Liver (tissue), 9 donors: Measurements from ENCODE around the gene RPS19BP1. TPM values are rescaled to one million over a fixed set of nuclear protein-coding genes. Genes with fewer than 3 reads are reported as not detected.

ENCODE experiments used
- DNase-seq: peaks from one replicate; pipeline ENCODE4 v3.0.0-alpha.2; 2017; ENCODE audit warnings: low spot score
- H3K27ac ChIP-seq, 2 donors: one replicate each; pipeline ENCODE4 v1.7.0; 2013; ENCODE audit warnings: inconsistent platforms in 2 of 2, low read length in 2 of 2, control low read depth in 1 of 2, low read depth in 1 of 2, mild to moderate bottlenecking in 1 of 2
- H3K27me3 ChIP-seq, 4 donors: one replicate each; pipeline versions ENCODE4 v1.6.1 to v1.7.0; 2013; ENCODE audit warnings: low read length in 3 of 4, inconsistent platforms in 1 of 4, mild to moderate bottlenecking in 1 of 4, moderate library complexity in 1 of 4; ENCODE audit not compliant: control insufficient read depth in 4 of 4, insufficient read depth in 4 of 4
- H3K36me3 ChIP-seq, 4 donors: one replicate each; pipeline versions ENCODE4 v1.6.1 to v1.7.0; 2013; ENCODE audit warnings: low read length in 3 of 4, mild to moderate bottlenecking in 3 of 4, low read depth in 1 of 4, moderate library complexity in 1 of 4; ENCODE audit not compliant: control insufficient read depth in 4 of 4, insufficient read depth in 3 of 4
- H3K4me1 ChIP-seq, 4 donors: one replicate each; pipeline versions ENCODE4 v1.6.1 to v1.7.0; 2013; ENCODE audit warnings: low read length in 3 of 4, mild to moderate bottlenecking in 3 of 4, moderate library complexity in 1 of 4; ENCODE audit not compliant: control insufficient read depth in 4 of 4, insufficient read depth in 4 of 4
- H3K4me3 ChIP-seq, 3 donors: one replicate each; pipeline versions ENCODE4 v1.6.1 to v1.7.0; 2013; ENCODE audit warnings: low read length in 3 of 3, control low read depth in 1 of 3, low read depth in 1 of 3, mild to moderate bottlenecking in 1 of 3
- H3K9ac ChIP-seq, 2 donors: one replicate each; pipeline ENCODE4 v1.7.0; 2013; ENCODE audit warnings: low read length in 2 of 2, mild to moderate bottlenecking in 2 of 2, moderate library complexity in 2 of 2, control low read depth in 1 of 2, low read depth in 1 of 2
- H3K9me3 ChIP-seq, 4 donors: one replicate each; pipeline versions ENCODE4 v1.6.1 to v1.7.0; 2013; ENCODE audit warnings: low read length in 3 of 4; ENCODE audit not compliant: control insufficient read depth in 4 of 4
- ATF3 ChIP-seq: IDR thresholded peaks from 2 replicates; pipeline ENCODE4 v1.6.1; 2016; ENCODE audit warnings: antibody characterized with exemption
- EGR1 ChIP-seq, 2 donors: IDR thresholded peaks; 2 replicates each; pipeline ENCODE4 v1.6.1; 2016 to 2018; ENCODE audit warnings: antibody characterized with exemption in 2 of 2, low read depth in 2 of 2
- FOXA2 ChIP-seq: IDR thresholded peaks from 2 replicates; pipeline ENCODE4 v1.6.1; 2016; ENCODE audit warnings: antibody characterized with exemption
- GABPA ChIP-seq, 2 donors: IDR thresholded peaks in 1 of 2; conservative IDR thresholded peaks in 1 of 2; 2 replicates each; pipeline ENCODE4 v1.6.1; 2016; ENCODE audit warnings: antibody characterized with exemption in 2 of 2, mild to moderate bottlenecking in 1 of 2, moderate library complexity in 1 of 2
- HNF4A ChIP-seq, 2 donors: conservative IDR thresholded peaks; 2 replicates each; pipeline ENCODE4 v1.6.1; 2016; ENCODE audit warnings: antibody characterized with exemption in 2 of 2, mild to moderate bottlenecking in 2 of 2
- RAD21 ChIP-seq, 2 donors: IDR thresholded peaks; 2 replicates each; pipeline ENCODE4 v1.6.1; 2016; ENCODE audit warnings: antibody characterized with exemption in 2 of 2, mild to moderate bottlenecking in 2 of 2
- REST ChIP-seq: IDR thresholded peaks from 2 replicates; pipeline ENCODE4 v1.6.1; 2016; ENCODE audit warnings: antibody characterized with exemption, mild to moderate bottlenecking
- RXRA ChIP-seq, 2 donors: IDR thresholded peaks; 2 replicates each; pipeline ENCODE4 v1.6.1; 2017 to 2018; ENCODE audit warnings: antibody characterized with exemption in 2 of 2, mild to moderate bottlenecking in 1 of 2
- SP1 ChIP-seq: IDR thresholded peaks from 2 replicates; pipeline ENCODE4 v1.6.1; 2018; ENCODE audit warnings: antibody characterized with exemption, mild to moderate bottlenecking
- TAF1 ChIP-seq: conservative IDR thresholded peaks from 2 replicates; pipeline ENCODE4 v1.6.1; 2016; ENCODE audit warnings: antibody characterized with exemption, mild to moderate bottlenecking
- WGBS: extraction: QIAGEN DNeasy Blood & Tissue Kit; methylation state at CpG from one replicate; pipeline ENCODE4 v1.1.7; 2013; 5-methylcytosine and 5-hydroxymethylcytosine counted together
- polyA plus RNA-seq, 2 donors: library from polyadenylated mRNA; stranded (reverse) in 1 of 2; unstranded in 1 of 2; fragments of 200-250 nt in 1 of 2; fragments of >200 nt in 1 of 2; fragmentation: Nextera tagmentation in 1 of 2; extraction: Ambion mirVana in 1 of 2; gene quantifications; one replicate each; pipeline versions ENCODE4 v1.2.1 to v1.2.3, GENCODE V29; 2013 to 2015
- total RNA-seq, 2 donors: library from RNA; depleted of rRNA; stranded (reverse); fragments of >200 nt; gene quantifications; one replicate each; pipeline ENCODE4 v1.2.3, GENCODE V29; 2014
- TF ChIP-seq, protein P1 (sequence below): IDR thresholded peaks from 2 replicates; pipeline ENCODE4 v1.6.1; 2016; ENCODE audit warnings: antibody characterized with exemption
- TF ChIP-seq, protein P2 (sequence below): IDR thresholded peaks from 2 replicates; pipeline ENCODE4 v1.6.1; 2016; ENCODE audit warnings: antibody characterized with exemption
- donor health status: healthy.
- donor health status: healthy.
- donor health status: healthy.
- donor health status: healthy.
- donor health status: healthy.

RPS19BP1 gene
- total and polyA plus RNA-seq, 4 donors, result 36.3 to 89.6 (median 63.3) TPM

GRCh38 chr22:39518144-39518786 lies 14.3 kb downstream of the RPS19BP1 start:
- H3K27me3 ChIP-seq, result no peaks in the 10 kb centered on the region
- no peak overlapping the region for H3K27ac ChIP-seq
- H3K9me3 ChIP-seq, result no peaks in the 10 kb centered on the region
- TF ChIP-seq TAF1 (no peak), RAD21 (IDR thresholded peaks at IDR 0.05) (no peak), EGR1 (IDR thresholded peaks at IDR 0.05; ENCODE audit: low read depth in 2 of 2) (no peak), RXRA (IDR thresholded peaks at IDR 0.05) (no peak), SP1 (no peak), HNF4A (conservative IDR thresholded peaks at IDR 0.05) (no peak), FOXA2 (no peak), ATF3 (no peak)
- TF ChIP-seq, protein P1, sequence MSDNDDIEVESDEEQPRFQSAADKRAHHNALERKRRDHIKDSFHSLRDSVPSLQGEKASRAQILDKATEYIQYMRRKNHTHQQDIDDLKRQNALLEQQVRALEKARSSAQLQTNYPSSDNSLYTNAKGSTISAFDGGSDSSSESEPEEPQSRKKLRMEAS, result no peak
- TF ChIP-seq, protein P2, sequence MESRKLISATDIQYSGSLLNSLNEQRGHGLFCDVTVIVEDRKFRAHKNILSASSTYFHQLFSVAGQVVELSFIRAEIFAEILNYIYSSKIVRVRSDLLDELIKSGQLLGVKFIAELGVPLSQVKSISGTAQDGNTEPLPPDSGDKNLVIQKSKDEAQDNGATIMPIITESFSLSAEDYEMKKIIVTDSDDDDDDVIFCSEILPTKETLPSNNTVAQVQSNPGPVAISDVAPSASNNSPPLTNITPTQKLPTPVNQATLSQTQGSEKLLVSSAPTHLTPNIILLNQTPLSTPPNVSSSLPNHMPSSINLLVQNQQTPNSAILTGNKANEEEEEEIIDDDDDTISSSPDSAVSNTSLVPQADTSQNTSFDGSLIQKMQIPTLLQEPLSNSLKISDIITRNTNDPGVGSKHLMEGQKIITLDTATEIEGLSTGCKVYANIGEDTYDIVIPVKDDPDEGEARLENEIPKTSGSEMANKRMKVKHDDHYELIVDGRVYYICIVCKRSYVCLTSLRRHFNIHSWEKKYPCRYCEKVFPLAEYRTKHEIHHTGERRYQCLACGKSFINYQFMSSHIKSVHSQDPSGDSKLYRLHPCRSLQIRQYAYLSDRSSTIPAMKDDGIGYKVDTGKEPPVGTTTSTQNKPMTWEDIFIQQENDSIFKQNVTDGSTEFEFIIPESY, result no peak
- H3K4me3 ChIP-seq, result no peak overlapping the region
- 68% methylated on average over 5 of the region's 5 CpGs for WGBS
- H3K9ac ChIP-seq, result no peak overlapping the region
- H3K4me1 ChIP-seq, result peaks cover 3 to 47% (median 31%) of the 10 kb centered on the region in 4 donors
- H3K36me3 ChIP-seq, result peaks cover 10 to 48% (median 43%) of the 10 kb centered on the region in 4 donors
- no peak for DNase-seq

GRCh38 chr22:39517470-39517869 lies 15.1 kb downstream of the RPS19BP1 start:
- peaks cover 9 to 44% (median 38%) of the 10 kb centered on the region in 4 donors for H3K36me3 ChIP-seq
- no peak for DNase-seq
- H3K27me3 ChIP-seq, result no peaks in the 10 kb centered on the region
- no peak overlapping the region for H3K27ac ChIP-seq
- peaks cover 3 to 39% (median 23%) of the 10 kb centered on the region in 4 donors for H3K4me1 ChIP-seq
- H3K9ac ChIP-seq, result no peak overlapping the region
- TF ChIP-seq REST, result no peak
- no peak for TF ChIP-seq EGR1 (IDR thresholded peaks at IDR 0.05; ENCODE audit: low read depth in 2 of 2)
- no peak for TF ChIP-seq GABPA (IDR thresholded peaks at IDR 0.05 in 1 of 2, conservative IDR thresholded peaks at IDR 0.05 in 1 of 2)
- H3K4me3 ChIP-seq, result no peak overlapping the region
- H3K9me3 ChIP-seq, result no peaks in the 10 kb centered on the region
- 89% methylated on average over 3 of the region's 3 CpGs for WGBS
